HG02759 (cell line): ENCODE results near the gene GLDN.

ENCODE experiments used
- ATAC-seq: cut with Tn5 transposase; IDR thresholded peaks from one replicate; pipeline ENCODE4 v1.9.1; 2021; ENCODE audit warnings: mild to moderate bottlenecking, moderate library complexity; ENCODE audit not compliant: unreplicated experiment

Gene GLDN

DNA sequence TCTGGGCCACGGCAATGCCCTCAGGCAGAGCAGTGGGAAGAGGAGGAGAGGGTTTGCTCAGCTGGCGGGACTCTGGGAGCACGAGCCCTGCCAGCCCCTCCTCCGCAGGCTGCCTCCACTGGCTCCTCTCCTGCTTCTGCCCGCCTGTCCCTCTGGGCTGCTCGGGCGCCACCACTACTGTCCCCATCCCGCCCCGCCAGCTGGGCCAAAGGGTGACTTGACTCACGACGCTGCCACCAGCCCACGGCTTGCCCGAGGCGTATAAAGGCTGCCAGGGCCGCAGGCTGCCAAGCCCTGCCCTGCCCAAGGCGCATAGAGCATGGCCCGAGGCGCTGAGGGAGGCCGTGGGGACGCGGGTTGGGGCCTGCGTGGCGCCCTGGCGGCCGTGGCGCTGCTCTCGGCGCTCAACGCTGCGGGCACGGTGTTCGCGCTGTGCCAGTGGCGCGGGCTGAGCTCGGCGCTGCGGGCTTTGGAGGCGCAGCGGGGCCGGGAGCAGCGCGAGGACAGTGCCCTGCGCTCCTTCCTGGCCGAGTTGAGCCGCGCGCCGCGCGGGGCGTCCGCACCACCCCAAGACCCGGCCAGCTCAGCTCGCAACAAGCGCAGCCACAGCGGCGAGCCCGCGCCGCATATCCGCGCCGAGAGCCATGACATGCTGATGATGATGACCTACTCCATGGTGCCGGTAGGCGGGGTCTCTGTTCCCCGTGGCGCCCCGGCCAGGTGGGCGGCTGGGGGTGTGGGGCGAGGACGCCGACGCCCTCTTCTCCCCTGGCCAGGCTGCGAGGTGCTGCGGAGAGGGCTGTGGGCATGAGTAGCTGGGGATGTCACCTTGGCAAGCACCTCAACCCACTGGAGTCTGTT is at the start of gene GLDN:
Gene GLDN (plus strand): TSS at position 290 of the 861 bp plus-strand sequence. CDS start 30 bp downstream, at position 320.
- no peak for ATAC-seq

DNA sequence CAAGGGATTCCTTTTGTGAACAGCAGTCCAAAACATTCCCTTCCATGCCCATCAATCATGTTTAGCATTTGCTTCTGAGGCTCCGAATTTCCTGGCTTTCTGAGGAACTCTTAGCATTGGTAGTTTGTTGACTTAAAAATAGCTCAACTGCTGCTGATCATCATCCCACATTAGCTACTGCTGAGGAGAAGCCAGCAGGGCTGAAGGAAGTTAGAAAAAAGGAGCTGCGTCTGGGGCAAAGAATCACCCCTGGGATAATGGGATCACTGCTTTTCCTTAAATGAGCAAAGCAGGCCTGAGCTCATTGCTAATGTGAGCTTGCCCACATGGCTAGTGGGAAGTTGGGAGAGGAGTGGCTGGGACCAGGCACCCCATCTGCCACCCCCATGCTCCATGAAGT is 42.8 kb upstream of the GLDN start:
- no peak for ATAC-seq

DNA sequence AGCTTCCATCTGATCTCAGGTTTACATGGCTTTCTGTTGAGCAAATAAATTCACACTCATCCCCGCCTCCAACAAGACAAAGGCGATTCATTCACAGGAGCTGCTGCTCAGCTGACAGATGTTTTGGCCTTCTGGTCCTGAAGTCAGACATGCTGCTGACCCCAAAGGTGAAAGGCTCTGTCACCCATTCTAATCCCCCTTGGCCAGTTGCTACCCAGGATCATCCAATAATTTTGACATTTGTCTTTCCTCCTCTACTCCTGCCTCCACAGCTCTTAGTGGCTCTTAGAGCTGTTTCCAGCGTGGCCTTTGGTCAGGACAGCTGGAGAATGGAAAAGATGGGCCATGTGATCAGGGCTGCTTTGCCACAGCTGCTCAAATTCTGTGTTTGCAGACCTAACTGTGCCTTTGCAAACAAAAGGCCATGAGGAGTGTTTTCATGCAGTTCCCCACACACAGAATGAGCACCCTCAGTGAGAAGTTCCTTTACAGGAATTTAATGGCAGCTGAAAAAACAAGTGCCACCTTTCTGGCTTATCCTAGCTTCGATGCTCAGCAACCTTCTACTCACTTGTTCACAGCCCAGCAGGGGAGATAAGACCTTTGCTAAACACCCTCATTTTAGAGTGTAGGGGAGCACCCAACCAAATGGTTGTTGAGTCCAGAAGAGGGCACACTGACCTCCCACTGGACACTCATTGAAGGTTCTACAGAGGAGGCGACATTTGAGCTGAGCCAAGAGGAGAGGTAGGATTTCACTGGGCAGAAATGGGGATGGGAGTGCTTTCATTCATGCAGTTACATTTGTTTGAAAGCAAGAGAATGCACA is 42.1 kb upstream of the GLDN start:
- ATAC-seq: no peak

DNA sequence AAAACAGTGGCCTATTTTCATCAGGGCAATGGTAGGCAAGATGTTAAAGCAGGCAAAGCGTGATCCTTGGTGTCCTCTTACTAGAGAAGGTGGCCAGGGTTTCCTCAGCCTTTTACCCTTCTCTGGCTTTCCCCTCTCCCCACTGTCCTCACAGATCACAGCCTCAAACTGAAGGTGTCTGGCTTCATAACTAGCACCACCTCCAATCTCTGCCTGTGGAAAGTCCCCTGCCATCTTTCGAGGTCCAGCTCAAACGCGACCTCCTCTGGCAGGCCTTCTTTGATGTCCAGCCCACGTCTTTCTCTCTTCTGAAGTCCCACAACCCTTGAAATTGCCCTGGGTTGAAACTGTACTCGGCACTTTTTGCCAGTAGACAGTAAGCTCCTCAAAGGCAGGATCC is 39.0 kb upstream of the GLDN start:
- no peak for ATAC-seq

DNA sequence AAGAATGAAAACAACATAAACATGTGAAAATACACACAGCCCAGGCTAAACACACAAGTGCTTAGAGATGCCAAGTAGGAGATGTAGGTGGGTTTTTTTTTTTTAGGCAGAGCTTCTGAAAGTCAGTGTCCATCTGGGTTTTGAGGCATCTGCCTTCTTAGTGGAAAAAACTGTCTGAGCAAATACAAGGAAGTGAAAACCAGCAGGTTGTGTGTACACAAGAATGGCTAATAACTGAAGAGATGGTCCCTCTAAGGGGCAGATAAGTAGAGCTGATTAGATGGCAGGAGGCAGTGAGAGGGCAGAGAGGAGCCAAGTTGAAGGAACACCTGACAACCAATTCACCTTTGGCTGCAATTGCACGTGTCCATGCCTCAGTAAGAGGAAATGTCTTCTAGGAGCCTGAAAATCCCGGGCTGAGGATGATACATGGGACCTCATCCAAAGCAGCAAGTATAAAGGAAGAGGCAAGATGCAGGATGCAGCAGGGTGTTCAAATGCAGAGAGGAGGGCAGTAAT is 37.9 kb upstream of the GLDN start:
- ATAC-seq: no peak

DNA sequence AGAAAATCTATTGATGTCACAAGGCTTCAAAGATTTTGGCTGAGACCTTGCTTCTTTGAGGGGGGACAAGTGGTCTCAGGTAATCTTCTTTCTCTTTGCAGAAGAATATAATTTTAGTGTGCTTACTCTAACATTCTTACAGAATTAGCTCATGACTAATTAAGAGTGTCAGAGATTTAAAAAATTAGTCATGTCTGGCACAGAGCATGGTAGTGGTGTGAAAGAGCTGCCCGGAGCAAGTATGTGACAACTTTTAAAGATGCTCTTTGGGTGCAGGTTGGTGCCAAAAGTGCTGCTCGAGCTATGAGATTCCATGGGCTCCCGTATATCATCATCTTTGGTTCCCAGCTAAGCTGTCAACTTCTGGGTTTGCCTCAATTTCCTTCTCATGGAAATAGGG is 34.1 kb upstream of the GLDN start:
- no peak for ATAC-seq

DNA sequence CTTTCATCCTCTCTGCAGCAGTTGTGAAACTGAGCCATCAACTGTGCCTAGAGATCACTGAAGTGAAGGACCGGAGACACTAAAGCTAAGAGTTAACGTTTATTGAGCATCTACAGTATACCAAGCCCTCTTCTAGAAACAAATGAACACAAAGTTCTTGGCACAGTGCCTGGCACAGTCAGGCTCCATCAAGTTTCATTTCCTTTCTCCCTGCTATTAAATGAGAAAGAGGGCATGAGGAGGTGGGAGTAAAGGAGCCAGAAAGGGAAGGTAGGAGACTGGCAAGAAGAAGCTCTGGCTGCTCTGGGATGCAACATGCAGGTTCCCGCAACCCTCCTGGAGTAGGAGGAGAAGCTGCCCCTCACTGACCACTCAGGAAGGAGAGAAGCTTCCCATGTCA is 33.6 kb upstream of the GLDN start:
- ATAC-seq: no peak

DNA sequence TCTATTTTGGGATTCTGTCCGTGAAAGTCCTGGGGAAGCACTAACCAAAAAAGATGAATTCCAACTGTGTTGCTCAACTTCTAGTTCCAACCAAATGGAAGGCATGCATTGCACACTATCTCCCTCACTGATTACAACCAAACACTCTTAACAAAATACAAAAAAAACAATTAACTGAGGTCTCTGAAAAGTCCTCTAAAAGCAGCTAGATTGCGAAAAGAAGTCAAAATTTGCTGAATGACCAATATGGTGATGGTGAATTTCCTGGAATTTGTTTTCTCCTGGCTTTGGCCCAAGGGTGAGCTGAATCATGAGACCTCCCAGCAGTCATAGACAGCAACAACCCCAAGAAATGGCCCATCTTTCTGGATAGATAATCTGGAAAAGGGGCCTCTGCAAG is 31.4 kb upstream of the GLDN start:
- no peak for ATAC-seq

DNA sequence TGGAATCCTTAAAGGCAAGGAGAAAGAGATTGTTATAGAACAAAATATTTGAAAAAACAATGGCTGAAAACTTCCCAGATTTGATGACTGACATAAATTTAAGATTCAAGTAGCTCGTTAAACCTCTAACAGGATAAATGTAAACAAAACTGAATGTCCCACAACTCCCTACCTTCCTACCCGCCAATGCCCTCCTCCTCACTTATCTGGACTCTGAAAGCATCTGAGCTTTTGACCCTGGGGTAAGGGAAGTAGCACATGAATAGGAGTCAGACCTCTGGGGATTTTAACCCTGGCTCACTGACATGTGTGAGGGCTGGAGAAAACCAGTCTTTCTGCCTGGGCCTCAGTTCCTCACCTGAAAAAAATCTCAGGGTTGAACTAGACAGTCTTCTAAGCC is 29.9 kb upstream of the GLDN start:
- ATAC-seq: no peak

DNA sequence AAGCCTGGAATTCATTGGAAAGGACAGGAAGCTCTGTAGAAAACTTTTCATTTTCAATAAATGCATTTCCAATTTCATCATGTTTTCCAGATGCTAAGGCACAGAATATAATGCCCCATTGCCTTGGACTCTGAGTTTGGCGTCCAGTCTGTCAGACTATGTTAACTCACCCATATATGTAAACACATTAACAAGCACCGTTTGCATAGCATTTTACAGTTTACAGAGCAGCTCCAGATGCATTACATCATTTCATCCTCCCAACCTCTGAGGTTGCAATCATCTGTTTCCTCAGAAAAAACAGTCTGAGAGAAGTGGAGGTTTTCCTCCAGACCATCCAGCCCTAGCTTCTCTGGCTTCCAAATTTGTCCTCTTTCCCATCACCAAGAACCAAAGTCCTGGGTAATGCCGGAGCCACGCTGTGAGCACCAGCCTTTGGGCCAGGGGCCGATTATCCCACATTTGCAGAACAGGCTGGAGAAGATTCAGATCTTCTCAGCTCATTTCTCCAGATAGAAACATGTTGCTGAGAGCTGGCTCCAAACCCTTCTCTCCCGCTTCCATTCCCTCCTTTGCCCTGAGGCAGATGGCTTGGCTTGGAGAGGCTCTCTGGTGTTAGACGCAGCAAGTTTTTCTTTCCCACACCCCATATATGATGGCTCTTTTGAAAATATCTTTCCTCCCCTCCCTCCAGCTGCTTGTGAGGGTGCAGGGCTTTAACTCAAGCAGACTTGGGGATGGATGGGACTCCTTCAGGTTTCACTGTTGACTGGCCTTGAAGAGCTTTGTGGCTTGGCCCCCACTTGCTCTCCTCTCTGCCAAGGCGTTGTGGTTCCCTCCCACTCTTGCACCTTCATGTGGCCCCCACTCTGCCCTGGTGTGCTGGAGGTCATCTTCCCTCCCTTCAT is 29.0 kb upstream of the GLDN start:
- no peak for ATAC-seq

DNA sequence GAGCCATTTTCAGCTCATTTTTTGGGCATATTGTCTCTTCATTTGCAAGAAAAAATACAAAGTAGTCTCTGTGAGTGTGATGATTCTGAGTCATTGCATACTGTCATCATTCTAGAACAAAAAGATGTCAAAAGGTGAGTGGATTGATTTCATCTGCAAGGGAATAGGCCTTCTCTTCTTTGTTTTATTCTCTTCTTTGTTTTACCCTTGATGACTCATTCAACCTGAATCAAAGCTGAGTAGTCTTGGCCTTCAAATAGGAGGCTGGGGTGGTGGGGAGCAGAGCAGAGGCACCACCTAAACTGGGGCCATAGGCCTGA is 28.4 kb upstream of the GLDN start:
- ATAC-seq: no peak

DNA sequence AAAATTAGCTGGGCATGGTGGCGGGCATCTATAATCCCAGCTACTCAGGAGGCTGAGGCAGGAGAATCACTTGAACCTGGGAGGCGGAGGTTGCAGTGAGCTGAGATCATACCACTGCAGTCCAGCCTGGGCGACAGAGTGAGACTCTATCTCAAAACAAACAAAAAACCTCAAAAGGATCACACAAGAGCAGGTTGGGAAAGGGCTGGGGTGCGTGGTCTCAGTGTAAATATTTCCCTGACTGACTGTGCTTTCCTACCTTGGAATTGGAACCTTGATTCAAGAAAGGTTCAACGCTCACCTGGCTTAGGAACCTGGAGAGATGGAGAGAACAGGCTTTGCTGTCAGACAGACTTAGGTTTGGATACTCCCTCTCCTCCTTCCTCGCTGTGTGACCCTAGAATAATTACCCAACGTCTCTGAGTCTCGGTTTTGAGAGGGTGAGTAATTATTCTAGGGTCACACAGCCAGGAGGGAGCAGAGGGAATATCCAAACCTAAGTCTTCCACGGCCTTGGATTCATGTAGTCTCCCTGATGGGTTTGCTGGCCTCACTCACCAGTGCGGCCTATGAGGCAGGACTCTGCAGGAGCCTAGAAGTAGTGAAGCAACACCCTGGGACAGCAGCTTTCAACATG is 27.7 kb upstream of the GLDN start:
- ATAC-seq: no peak

DNA sequence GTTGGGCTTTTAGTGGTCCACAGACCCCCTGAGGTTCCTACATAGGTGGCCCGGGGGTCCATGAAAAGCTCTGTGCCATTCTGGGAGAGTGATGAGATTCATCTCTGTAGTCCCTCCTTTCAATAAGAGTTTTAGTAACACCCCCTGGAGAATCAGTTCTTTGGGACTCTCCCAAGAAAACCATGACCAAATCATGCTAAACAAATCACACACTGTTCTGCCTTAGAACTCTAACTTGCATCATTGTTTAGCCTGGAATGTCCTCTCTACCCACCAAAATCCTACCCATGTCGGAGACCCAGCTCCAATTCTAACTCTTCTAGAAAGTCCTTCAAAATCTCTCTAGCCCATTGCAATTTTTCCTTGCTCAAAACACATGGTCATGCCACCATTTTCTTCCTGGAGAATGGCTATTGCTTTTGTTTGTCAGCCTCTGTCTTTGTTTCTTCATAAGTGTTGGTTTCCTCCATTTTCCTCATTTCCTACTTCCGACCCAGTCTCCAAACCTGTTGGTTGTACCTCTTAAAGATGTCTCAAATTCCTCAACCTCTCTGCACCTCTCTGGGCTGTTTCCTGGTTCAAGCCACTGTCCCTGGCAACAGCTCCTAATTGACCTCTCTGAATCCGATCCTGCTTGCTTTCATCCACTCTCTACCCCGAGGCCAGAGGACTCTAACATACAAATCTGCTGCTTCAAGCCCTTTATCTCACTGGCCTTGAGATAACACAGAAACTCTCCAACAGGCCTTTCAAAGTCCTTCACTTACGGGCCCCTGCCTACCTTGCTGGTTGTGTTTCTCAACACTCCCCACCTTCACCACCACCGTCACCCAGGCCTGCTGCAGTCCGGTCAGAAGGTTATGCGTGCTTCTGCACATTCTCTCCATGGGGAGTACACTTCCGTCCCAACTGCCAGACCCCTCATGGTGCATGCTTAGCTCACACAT is 26.8 kb upstream of the GLDN start:
- no peak for ATAC-seq

DNA sequence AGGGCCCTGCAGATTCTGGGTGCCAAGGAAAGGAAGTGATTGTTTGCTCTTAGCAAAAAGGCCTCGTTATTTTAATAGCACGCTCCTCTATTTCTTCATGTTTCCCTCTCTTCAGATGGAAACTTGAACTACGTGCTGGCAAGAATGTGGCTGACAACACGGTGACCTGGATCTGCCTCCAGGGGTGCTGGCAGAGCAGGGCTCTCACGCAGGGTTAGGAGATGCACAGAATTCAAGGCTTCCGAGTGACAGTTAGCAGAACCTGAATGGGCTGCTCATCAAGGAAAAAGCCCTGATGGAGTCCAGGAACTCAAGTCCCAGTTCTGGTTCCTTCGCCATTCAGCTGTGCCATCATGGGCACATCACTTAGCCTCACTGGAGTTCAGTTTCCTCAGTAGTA is 25.7 kb upstream of the GLDN start:
- ATAC-seq: no peak

DNA sequence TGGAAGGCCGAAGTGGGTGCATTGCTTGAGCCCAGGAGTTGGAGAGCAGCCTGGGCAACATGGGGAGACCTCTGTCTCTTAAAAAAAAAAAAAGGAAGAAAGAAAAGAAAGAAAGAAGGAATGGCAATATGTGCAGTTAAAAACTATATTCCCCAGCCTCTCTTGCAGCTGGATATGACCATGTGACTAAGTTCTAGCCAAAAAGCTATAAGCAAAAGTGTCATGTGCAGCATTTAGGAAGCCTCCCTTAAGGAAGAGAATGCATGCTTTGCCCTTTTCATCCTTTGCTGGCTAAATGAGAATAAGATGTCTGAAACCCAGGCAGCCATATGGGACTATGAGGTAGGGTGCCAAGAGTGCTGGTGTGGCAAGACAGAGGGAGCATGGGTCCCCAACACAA is 24.8 kb upstream of the GLDN start:
- ATAC-seq: no peak

DNA sequence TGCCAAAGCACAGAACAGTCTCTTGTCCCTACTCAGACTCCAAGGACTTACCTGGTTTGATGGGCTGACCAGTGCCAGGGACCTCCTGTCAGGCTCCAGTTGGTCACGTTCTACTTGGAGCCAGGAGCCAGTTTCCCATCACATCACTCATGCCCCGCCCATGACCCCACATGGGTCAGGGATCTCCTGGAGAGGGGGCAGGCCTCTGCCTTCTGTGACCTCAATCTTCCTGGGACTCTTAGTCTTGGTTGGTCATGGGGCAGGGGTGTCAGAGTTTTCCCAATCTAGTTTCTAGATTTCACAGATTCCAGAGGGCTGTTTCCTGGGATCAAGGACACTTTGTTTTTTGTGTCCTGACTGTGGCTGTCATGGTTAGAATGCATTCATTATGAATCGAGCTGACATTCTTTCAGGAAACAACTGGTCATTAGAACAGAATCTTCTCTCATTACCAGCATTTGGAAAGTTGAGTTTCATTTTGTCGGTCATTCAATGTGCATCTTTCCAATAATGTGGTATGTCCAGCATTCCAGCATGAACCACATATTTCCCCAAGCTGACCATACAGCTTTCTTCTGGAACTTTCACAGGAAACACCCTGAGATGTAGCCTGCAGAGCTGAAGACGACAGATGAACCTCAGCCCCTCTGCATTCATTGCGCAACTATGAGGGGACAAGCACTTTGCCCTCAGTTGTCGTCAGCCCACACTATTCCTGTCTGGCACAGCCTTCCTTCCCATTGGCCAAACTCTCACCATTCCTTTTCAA is 22.9 kb upstream of the GLDN start:
- no peak for ATAC-seq

DNA sequence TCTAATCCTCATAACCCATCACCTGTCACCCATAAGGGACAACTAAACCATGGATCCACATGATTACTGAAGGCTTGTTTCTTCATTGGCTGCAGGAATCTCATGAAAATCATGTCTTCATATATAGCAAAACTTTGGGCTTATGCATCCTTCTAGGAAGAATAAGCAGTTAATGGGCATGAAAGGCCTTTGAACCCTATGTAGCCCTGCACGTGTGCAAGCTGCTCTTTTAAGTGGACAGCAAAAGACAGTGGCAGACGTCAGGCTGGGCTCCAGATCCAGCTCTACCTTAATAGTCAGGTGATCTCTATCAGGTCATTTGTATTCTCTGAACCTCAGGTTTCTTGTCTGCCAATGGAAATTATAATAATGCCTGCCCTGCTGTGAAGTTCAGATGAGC is 21.9 kb upstream of the GLDN start:
- no peak for ATAC-seq

DNA sequence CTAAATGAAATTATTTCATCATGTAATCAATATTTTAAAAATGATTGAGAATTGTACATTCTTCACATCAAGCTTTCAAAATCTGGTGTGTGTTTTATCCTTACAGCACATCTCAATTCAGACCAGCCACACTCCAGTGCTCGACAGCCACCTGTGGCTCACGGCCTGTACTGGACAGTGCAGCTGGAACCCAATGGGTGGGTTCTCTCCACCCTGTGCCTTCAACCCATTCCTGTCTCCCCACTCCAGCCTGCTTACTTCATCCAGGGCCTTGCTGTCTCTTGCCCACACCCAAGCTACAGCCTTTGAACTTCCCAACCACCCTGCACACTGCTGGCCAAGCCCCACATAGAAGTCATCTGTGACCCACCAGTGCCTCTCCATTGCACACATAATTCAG is 20.6 kb upstream of the GLDN start:
- ATAC-seq: no peak

DNA sequence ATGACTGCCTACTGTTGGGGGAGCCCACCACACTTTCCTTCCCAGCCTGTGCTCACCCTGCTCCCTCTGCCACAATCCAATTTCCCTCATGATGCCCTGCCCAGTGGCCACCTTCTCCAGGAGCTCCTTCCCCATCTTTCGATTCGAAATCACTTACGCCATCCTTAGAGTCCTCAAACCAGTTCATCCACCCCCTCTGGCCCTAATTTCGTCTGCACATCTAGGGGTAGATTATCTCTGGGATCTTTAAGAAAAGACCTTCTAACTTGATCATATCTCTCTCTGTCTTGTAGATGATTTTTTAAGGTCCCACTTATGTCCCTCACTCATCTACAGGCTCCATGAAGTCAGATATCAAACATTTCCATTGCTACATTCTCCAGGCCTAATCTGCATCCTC is 20.1 kb upstream of the GLDN start:
- ATAC-seq: no peak
